Mucosa of gallbladder (tissue), 1 donor: ENCODE measurements around the gene DGCR2. TPM values are rescaled to one million over a fixed set of nuclear protein-coding genes. Genes with fewer than 3 reads are reported as not detected.
A peak's percentile ranks its signal among the peaks of the same experiment; 100 is the strongest.
"Not testable (repeated sequence)": the region's sequence is repeated elsewhere in the genome, so short reads cannot be mapped to it uniquely, and the experiment has no call there.

Source experiments
- DNase-seq: peaks from one replicate; pipeline ENCODE4 v3.0.0-alpha.2; 2020; ENCODE audit warnings: low spot score
- total RNA-seq: library from RNA; stranded (reverse); gene quantifications from one replicate; pipeline ENCODE4 v1.2.1, GENCODE V29; 2021
- donor health status: DM: no; HTN: no; CAD: no.

The DGCR2 gene
- total RNA-seq, 1 donor from 2014 or later = 104 TPM

DNA sequence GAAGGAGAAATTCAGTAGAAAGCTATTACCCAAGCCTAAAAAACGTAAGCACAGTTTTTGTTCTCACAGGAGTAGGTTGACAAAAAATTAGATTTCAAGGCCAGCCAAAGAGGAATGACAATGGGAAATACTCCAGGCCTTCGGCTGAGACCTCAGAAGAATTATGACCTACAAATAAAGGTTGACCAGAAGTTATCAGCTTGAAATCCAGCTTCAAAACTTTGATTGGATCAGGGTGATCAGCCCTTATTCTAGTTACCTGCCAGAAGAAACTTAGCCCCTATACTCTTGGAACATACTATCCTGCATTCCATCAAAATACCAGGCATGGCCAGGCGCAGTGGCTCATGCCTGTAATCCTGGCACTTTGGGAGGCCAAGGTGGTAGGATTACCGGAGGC lies 117.7 kb downstream of the DGCR2 start:
- no peak for DNase-seq

DNA sequence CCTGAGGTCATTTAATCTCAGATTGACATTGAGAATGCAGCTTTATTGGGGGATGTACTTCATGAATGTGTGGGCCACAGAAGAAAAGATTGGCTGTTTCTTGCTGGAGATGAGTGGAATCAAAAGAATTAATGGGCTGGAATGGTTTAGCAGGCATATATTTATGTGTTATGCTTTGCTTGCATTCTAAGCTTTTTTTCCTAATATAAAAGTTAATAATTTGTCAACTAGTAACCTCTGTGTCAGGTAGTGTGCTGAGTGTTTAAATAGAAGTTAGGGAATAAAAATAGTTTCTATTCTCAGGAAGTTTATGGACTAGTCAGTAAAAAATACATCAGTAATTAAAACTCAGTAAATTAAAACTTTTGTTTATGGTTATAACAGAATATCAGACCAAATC lies 118.7 kb downstream of the DGCR2 start:
- DNase-seq = no peak

DNA sequence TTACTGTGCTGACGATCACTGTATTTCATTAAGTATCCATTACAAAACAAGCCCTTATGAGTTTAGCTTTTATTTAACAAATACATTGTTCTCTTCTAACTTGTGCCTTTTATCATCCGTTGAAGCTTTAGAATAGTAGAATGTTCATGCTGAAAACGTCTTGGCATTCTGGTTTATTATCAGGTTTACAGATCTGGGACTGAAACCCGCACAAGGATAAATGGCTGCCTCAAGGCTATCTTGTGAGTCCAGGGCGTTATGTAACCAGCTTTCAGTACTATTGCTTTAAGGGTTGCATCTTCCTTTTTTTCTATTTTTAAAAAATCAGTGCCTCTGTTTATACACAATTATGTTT lies 119.6 kb downstream of the DGCR2 start:
- no peak for DNase-seq

DNA sequence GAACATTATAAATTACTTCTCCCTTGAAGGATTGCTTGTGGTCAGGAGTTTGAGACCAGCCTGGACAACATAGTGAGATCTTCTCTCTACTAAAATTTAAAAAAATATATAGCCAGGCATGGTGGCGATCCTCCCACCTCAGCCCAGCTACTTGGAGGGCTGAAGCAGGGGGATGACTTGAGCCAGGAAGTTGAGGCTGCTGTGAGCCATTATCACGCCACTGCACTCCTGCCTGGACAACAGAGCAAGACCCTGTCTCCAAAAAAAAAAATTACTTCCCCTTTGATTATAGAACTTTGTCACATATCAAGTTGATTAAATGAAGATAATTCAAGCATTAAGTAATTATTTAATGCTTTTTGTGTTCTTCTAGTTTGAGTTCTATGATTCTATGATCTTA lies 121.0 kb downstream of the DGCR2 start:
- DNase-seq = no peak

DNA sequence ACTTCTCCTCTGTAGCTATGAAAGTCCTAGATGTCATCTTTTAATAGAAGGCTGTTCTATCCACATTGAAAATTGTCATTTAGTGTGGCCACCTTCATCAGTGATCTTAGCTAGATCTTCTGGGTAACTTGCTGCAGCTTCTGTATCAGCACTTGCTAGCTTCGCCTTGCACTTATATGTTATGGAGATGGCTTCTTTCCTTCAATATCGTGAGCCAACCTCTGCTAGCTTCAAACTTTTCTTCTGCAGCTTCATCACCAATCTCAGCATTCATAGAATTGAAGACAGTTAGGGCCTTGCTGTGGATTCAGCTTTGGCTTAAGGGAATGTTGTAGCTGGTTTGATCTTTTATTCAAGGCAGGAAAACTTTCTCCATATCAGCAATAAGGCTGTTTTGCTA lies 122.1 kb downstream of the DGCR2 start:
- DNase-seq = not testable (repeated sequence)

DNA sequence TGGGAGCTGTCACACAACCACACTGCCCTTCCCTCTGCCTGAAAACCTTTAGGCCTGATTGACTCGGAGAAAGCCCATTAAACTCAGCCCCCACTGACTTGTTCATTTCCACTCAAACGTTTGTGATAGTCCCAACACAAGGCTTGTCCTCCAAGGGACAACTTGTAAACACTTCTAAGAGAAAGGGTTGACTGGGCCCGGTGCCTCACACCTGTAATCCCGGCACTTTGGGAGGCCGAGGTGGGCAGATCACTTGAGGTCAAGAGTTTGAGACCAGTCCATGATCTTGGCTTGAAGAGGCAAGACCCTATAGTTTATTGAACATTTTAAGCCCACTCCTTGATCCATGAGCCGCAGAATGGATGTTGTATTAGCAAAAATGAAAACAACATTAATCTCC lies 122.8 kb downstream of the DGCR2 start:
- DNase-seq = no peak

DNA sequence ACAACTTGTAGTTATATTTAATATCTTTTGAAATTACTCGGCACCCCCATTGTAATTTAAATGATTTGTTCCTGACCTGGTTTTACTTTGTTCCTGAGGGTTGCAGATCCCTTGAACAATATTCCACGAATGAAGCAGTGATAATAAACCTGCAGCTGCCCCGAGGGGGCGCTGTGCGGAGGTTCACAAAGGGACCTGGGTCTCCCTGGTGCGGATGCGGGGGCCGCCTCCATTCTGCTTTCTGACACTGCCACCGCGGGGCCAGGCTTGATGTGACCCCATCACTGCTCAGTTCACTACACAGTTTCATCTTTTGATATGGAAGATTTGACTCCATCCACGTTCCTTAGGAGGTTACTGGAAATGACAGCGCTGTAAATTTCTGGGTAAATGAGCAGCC lies 123.2 kb downstream of the DGCR2 start:
- DNase-seq = no peak

DNA sequence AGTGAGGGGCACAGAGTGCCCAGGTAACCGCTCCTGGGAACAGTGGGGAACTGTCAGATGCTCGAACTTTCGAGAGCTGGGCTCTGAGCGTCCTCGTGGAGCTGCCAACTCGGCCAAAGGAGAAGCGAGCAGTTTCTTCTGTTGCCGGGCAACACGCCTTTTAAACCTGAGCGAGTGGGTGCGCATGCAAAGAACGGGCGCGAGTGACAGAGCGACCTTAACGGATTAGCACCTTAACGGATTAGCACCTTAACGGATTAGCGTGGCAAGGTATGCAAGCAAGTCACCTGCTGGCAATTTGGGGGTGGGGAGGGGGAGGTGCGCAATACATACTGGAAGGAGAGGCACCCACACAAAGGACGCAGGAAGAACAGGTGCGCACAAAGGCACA lies 124.3 kb downstream of the DGCR2 start:
- DNase-seq = no peak

DNA sequence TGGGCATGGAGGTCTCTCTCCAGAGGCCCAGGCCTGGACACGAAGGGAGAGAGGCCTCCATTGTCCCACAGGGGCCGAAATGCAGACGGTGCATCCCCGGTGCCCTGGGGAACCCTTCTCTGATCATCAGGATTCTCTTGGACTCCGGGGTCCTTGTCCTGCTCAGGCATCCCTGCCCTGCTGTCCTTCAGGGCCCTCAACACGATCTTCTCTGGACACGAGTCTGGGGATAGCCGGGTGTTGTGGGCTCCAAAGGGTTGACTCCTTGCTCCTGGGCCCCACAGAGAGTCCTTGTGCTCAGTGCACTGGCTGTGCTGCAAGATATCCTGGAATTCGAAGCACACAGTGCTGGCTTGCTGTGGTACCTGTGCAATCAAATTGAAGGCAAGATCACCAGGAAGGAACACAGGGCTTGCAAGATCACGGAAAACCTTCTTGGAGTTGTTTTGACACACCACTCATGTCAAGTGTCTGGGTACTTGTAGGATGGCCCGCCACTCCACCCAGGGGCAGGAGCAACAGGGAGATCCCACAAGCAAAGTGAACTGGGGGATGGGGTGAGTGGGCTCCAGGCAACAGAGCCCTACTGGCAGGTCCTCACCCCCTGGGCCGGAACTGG lies 124.8 kb downstream of the DGCR2 start:
- DNase-seq = no peak

DNA sequence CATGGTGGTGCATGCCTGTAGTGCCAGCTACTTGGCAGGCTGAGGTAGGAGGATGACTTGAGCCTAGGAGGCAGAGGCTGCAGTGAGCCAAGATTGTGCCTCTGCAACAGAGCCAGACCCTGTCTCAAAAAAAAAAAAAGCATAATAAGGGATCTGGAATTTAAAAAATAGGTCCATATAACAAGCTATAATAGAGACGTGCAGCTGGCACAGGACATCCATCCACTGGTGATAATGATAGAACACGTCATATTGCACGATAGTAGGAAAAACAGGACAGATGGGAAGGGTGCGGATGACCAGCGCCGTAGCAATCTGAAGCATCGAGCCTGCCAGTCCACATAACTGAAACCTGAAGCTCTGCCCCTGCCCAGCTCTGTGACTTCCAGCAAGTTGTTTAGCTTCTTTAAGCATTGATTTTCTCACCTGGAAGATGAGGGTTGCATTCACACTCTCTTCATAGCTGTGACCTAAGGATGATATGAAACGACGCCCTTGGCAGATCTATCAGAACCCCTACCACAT lies 125.8 kb downstream of the DGCR2 start:
- DNase-seq = no peak

DNA sequence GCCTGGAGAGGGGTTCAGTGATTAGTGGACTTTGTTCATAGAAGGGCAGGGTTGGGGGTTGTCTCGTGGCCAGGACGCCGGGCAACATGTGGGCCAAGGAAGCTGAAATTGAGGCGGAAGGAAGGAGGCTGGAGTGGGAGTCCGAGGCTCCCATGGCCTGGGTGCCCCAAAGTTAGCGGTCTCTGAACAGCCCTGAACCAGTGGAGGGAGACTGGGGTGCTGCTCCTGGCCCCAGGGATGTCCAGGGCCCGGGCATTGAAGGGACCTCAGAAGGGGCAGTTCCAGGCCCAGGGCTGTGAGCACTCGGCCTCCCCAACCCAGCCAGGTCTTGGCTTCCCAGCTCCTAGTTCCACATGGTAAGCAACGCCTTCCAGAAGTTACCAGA lies 126.9 kb downstream of the DGCR2 start:
- DNase-seq = no peak

DNA sequence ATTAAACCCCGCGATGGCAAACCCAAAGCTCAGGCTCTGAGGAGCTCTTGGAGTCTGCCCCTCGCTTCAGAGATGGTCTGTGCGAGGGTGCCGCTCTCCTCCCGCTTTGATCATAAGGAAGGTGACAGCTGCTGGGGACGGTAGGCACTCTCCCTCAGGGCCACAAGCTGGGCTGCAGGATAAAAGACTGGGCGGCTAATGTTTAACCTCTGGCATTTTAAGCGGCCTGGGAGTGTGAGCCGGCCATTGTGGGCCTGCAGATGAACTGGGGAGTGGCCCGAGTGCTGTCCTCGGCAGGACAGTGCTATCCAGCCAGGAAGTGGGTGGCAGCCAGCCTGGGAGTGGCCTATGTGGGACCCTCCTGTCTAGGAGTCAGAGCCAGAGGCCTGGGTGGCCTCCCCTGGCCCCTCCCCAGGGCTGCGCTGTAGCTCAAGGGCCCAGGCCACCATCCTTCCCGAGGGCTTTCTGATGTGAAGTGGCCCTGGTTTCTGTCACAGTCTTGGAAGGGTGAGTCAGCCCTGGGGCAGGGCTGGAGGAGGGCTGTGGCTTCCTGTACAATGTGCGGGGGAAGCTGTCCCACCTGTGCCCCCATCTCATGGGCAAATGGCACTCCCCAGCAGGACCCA lies 127.4 kb downstream of the DGCR2 start:
- DNase-seq = peak; percentile 27

DNA sequence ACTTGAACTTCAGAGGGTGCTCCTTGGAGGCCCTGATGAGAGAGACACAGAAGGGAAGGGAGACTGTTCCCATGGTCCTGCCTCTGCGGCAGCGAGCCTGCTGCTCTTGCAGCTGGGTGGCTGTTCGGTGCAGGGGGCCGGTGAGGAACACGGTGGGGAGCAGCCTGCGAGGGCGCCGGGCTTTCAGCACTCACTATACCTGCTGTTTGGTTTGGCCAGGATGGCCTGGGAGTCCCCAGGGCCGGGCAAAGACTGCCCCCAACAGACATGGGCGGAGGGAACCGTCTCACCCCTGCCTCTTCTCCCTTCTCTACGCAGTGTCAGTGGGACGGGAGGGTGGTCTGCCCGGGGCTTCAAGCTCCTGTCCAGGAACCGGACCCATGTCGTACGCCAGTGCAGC lies 128.2 kb downstream of the DGCR2 start:
- no peak for DNase-seq

DNA sequence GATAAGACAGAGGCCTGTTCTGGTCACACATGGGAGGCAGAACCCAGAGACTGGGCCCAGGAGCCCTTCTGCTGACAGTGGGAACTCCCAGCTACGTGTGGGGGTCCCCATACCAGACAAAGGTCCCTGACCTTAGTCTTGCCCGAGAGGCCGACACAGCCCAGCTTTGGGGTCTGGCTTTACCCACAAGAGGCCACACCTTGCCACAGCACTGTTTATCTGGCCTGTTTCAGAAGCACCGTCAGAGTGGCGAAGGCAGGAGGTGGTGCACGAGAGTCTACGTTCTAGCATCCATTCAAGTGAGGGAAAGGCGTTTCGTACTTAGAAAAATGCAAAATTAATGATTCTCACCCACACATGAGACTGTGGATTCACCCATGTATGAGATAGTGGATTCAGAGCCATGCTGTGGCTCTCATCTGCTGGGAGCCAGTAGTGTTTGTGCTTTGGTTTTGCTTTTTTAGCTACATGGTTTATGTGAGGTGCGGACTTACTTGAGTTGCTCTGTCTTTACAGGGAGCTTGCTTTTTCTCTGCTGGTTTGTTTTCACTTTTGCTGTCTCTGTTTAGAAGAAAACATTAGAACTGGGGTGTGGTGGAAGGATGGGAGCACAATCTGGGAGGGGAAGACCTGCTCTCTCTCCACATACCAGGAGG lies 129.5 kb downstream of the DGCR2 start:
- no peak for DNase-seq

DNA sequence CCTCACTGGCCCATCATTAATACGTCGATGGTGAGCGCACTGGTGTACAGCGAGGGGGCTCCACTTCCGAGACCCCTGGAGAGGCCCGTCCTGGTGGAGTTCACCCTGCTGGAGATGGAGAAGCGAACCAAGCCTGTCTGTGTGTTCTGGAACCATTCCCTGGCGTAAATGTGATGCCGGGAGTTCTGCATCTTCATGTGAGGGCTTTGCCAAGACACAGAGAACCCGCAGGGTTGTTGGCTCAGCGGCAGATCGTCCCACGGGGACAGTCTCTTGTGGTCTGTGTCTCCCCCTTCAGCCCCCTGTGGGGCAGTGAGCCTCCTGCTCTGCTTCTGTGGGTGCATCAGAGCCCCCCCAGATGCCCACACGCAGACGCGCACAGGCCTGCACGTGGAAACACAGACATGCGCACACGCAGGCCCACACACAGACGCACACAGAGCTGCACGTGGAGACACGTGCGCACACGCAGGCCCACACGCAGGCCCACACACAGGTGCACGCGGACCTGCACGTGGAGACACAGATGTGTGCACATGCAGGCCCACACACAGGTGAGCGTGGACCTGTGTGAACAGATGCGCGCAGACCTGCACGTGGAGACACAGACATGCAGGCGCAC lies 130.3 kb downstream of the DGCR2 start:
- DNase-seq = no peak

DNA sequence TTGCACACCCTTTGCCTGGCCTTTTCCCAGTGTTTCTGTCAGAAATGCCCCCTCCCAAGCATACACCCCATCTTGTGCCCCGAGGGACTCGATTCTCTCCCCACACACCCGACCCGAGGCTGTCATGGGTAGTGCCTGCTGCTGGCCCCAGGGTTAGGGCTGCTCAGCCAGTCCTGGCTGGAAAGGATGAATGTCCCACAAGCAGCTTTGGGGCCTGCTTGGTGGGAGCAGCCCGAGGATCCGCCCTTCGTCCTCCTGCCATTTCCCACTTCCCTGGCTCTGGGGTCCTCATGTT lies 131.1 kb downstream of the DGCR2 start:
- DNase-seq = no peak

DNA sequence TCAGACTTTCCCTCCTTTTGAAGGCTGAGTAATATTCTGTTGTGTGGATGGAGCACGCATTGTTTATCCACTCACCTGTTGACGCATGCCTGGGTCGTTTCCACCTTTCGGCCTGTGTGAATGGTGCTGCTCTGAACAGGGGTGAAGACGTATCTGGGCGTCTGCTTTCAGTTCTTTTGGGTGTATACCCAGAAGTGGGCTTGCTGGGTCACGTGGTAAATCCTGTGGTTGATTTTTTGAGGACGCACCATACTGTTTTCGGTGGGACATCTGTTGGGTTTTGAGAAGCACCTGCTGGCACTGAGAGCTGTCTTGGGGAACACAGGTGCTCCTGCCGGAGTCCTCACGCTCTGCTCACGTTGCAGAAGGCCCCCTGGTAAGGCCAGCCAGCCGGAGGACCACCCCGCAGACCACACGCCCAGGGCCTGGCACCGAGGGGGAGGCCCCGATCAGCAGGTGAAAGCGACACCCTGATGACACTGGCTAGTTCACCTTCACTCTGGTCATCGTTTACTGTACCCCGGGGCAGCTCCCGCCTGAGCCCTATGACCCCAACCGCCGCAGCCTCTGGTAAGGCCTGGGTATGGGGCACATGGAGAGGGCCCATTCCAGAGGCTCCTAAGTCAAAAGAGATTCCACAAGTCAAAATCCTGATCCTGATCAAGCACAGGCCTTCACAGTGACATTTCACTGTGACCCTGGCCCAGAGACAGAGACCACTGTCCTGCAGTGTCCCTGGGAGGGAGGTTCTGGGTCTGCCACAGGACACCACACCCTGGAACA lies 131.7 kb downstream of the DGCR2 start:
- DNase-seq = no peak

DNA sequence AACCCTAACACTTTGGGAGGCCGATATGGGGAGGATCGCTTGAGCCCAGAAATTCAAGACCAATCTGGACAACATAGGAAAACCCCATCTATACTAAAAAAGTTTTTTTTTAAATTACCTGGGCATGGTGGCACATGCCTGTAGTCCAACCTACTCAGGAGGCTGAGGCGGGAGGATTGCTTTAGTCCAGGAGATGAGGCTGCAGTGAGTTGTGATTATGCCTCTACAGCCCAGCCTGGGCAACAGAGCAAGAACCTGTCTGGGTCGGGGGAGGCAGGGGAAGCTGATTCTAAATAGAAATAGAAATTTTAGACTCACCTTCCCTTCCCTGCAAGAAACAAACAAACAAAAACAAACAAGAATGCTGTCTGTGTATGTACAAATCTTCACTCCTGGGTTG lies 133.3 kb downstream of the DGCR2 start:
- DNase-seq = no peak

DNA sequence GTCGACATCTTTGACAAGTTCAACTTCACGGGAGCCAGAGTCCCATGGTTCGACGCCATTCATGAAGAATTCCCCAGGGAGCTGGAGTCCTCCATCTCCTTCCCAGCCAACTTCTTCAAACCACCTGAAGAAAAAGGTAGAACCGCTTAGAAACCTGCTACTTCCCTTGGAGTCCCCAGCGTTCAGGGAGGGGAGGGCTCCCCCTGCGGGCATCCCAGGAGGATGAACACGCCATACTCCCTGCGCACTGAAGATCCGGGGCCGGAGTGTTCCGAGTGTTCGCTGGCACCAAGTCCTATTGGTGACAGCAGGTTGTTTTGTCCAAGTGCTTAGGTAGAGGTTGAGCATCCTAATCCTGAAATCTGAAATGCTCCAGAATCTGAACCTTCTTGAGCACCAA lies 134.4 kb downstream of the DGCR2 start:
- no peak for DNase-seq

DNA sequence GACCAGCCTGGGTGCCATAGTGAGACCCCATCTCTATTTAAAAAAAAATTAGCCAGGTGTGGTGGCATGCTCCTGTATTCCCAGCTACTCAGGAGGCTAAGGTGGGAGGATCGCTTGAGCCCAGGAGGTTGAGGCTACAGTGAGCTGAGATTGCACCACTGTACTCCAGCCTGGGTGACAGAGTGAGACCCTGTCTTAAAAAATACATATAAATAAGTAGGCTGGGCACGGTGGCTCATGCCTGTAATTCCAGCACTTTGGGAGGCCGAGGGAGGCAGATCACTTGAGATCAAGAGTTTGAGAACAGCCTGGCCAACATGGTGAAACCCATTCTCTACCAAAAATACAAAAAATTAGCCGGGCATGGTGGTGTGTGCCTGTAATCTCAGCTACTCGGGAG lies 135.1 kb downstream of the DGCR2 start:
- not testable (repeated sequence) for DNase-seq
